Measurements from ENCODE around the gene SUPT3H.

Gene SUPT3H

DNA sequence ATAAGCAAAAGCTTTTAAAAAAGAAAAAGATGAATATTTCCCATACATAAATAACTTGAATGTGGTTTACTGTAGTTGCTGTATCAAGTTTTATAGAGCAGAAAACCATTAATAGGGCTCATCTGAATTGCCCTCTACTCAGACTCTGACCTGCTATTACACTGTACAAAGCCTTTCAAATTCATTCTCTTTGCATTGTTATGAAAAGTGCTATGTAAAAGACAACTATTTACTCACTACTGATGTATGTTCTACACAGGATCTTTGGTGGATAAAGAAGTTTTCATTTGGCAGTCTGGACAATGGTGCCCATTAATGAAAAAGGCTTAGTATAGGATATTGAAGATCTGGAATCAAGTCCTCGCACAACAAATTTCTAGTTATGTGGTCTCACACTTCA, 248.7 kb downstream of the SUPT3H start:
- no peak for DNase-seq (ENCODE audit: low read depth in 4 of 4, low spot score in 1 of 4)

DNA sequence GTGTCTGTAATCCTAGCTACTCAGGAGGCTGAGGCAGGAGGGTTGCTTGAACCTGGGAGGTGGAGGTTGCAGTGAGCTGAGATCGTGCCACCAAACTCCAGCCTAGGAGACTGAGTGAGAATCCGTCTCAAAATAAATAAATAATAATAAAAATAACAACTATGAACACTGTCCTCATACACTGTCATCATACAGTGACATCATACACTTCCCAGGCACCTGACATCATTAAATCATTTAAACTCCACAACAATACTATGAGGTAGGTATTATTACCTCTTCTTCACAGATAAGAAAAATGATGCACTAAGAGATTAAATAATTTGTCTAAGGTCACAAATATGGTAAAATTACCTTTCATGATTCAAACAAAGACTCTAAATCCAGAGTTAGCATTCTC, 250.5 kb downstream of the SUPT3H start:
- DNase-seq (ENCODE audit: low read depth in 4 of 4, low spot score in 1 of 4), result no peak

DNA sequence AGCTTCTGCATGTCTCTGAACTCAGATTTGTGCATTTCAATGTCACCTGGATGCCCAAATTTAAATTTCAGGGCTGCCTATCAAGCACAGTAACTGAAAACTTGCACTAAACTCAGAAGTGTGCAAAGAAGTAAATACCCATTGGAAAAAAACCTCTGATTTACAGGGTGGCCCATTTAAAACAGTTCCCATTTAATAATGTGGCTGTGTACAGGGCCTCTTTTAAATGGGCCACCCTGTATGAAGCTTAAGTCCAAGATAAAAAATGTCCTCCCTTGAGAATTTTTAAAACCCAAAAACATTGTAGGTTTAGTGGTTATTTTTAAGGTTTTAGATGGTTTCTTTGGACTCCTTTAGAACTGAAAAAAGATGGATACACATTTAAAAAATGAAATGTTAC, 251.7 kb downstream of the SUPT3H start:
- no peak for DNase-seq (ENCODE audit: low read depth in 4 of 4, low spot score in 1 of 4)

DNA sequence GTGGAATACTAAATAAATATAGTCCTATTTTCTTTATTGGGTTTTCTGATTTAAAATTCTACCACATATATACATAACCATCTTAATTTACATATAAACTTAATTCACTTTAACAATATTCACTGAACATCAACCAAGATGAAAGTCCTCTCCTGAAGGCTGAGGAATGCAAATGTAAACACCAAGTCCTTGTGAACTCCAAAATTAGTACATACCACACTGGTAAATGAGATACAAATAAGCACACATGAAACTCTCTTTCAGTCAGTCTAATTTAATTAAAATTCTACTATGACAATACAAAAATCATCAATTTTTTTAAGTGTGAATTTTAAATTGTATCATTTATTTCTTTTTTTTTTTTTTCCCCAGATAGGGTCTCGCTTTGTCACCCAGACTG, 254.7 kb downstream of the SUPT3H start:
- no peak for DNase-seq (ENCODE audit: low read depth in 4 of 4, low spot score in 1 of 4)

DNA sequence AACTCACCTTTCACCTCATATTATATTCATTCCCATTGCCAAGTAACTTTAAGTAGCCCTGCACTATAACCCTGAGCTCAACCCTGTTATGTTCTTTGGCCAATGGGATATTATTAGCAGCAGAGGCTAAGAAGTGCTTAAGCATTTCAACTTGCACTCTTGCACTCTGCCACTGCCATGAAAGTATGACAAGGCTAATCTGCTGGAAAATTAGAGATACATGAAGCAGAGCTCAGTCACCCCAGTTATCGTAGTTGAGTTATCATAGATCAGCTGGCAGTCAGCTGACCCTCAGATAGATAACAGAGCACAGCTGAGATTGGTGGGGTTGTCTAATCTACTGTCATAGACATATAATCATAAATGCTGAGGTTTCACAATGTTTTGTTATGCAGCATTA, 259.0 kb downstream of the SUPT3H start:
- no peak for DNase-seq (ENCODE audit: low read depth in 4 of 4, low spot score in 1 of 4)

DNA sequence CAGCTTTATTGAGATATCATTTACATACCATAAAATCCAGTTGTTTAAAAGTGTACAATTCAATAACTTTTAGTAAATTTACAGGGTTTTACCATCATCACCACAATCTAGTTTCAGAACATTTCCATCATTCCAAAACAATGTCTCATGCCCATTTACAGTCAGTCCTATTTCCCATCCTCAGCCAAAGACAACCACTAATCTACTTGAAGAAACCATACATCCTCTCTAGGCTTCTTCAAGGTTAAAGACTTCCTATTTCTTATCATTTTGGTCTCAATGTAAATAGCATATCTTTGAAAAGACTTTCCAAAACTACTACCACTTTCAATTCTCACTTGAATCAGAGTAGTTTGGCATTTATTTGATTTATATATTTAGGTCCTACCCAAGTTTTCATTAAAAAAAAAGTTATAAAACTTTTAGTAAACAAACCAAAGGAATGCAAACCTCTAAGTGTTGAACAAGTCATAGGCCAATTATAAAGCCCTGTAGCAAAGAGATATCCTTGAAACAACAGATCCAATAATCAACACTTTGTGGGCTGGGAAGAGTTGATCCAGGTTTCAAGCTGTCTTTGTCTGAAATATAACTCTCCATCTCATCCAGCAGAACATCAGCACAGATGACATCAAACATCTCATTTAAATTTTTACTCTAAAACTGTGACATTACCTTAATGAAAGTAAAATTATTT, 260.9 kb downstream of the SUPT3H start:
- DNase-seq (ENCODE audit: low read depth in 4 of 4, low spot score in 1 of 4), result no peak

DNA sequence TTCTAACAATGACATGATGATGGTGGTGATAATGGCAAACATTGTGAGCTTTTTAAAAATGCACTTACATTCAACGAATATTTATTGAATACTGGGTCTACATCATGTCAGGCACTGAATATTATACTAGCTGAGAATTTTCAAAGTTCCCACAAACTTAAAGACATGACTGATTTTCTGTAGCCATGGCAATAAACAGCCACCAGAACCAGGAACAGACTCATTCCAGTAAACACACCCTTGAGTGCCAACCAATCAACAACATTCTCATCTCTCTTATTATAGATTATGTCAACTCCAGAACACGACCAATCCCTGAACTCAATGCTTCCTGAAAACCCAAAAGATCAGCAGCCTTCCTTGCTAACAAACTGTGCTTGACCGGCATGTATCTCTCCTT, 262.0 kb downstream of the SUPT3H start:
- no peak for DNase-seq (ENCODE audit: low read depth in 4 of 4, low spot score in 1 of 4)

DNA sequence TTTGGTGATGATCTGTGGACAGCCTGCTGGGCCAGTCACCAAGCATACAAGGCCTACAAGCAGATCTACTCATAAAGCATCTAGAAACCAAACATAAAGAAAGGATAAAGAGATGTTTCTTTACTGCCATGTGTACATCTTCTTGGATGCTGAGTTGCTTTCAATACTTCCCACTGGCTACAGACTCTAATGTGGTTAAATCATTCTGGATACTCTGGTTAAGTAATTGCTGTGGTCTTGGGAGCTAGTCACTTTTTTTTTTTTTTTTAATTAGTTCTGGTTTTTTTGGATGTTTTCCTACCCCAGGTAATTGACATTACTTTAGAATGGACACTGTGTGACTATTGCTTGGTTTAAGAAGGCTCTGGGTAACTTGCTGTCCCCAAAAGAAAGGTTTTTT, 265.0 kb downstream of the SUPT3H start:
- DNase-seq (ENCODE audit: low read depth in 4 of 4, low spot score in 1 of 4), result no peak

DNA sequence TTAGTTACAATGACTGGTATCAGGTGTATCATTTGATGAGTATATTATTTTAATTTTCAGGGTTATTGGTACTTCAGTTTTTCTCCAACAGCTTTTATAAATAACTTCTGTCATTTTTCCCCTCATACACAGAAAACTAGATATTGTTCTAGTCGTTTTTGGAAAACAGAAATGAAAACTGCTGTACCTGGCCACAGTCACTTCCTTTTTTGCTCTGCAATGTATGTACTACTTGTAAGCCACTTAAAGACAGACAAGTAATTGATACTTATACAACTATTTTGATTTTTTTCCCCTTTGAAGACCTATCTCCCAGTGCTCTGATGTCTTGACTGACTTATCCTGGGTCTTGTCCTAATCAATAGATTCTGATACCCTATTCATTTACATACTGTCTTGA, 268.2 kb downstream of the SUPT3H start:
- DNase-seq (ENCODE audit: low read depth in 4 of 4, low spot score in 1 of 4), result no peak

DNA sequence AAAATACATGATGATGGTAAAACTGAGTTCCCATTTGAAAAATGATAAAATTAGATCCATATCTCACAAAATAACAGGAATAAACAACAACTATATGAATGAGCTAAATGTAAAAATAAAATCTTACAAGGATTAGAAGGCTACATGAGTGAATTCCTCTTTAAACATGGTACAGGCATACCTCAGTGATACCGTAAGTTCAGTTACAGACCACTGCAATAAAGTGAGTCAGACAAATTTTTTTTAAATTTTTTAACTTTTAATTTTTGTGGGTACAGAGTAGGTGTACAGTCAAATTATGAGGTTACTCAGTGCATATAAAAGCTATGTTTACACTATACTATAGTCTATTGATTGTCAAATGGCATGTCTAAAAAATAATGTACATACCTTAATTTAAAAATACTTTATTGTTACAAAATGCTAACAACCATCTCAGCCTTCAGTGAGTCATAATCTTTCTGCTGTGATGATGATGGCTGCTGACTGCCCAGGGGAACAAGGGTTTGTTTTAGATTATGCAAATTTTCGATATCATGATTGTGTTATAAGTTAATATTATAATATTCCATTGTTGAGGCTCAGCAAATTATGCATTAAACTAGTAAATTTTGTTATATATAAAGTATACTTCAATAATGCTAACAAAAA, 272.4 kb downstream of the SUPT3H start:
- no peak for DNase-seq (ENCODE audit: low read depth in 4 of 4, low spot score in 1 of 4)

DNA sequence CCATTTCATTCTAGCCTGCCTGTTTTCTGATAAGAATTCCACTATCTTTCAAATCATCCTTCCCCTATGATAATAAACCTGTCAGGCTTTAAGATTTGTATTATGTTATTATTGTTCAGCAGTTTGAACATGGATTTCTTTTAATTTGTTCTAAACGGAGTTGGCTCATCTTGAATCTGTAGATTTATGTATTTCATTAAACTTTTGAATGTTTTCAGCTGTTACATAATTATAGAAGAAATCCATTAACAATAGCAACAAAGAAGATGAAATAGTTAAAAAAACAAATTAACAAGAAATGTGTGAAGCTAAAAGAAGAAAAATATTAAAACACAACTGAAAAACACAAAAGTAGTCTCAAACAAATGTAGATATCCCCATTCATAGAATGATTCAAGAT, 273.3 kb downstream of the SUPT3H start:
- DNase-seq (ENCODE audit: low read depth in 4 of 4, low spot score in 1 of 4), result no peak

DNA sequence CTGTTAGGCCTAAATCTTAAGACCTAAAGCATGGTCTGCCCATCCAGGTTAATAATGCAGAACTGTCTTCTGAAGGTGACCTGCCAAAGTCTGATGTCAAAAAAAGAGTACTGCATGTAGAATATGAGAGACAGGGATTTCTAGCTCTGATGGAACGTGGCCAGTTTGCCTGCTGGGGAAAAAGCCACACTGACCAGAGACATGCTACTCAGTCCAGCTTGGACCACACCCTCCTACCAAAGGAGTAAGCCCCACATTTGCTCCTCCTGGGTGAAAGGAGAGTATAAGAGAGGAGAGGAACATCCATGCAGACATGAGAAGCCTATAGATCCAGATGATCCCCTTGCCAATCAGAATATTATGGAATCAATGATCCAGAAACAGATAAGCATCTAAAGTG, 279.5 kb downstream of the SUPT3H start:
- DNase-seq (ENCODE audit: low read depth in 4 of 4, low spot score in 1 of 4), result no peak

DNA sequence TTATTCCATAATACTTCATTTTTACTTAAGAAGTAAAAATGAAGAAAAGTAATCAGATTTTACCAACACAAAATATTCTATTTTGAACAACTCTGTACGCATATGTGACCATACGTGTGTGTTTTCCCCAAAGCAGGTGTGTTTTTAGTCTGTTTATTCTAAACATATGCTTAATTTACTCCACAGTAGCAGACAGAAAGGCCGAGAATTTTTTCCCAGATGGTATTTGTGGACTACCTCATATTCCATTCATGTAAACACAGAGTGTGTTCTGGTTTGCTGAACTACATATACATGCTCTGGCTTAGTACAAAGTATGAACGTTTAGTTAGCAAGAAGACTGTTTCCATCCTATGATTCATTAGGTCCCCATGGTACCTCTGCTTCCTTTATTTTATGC, 282.9 kb downstream of the SUPT3H start:
- DNase-seq (ENCODE audit: low read depth in 4 of 4, low spot score in 1 of 4), result no peak

DNA sequence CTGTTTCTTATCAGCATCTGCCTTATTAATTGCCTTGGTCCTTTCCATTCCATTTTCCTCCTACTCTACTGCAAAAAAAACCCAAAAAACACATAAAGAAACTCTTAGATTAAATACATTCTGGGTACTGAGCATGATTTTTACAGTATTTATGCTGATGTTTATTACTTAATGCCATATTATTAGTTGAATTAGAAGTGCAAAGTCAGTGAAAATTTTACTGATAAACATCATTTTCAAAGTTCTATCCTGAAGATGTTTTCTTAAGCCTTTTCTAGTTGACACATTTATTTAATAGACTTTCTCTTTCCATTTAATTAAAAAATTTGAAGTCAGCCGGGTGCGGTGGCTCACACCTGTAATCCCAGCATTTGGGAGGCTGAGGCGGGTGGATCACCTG, 285.6 kb downstream of the SUPT3H start:
- DNase-seq (ENCODE audit: low read depth in 4 of 4, low spot score in 1 of 4), result no peak

DNA sequence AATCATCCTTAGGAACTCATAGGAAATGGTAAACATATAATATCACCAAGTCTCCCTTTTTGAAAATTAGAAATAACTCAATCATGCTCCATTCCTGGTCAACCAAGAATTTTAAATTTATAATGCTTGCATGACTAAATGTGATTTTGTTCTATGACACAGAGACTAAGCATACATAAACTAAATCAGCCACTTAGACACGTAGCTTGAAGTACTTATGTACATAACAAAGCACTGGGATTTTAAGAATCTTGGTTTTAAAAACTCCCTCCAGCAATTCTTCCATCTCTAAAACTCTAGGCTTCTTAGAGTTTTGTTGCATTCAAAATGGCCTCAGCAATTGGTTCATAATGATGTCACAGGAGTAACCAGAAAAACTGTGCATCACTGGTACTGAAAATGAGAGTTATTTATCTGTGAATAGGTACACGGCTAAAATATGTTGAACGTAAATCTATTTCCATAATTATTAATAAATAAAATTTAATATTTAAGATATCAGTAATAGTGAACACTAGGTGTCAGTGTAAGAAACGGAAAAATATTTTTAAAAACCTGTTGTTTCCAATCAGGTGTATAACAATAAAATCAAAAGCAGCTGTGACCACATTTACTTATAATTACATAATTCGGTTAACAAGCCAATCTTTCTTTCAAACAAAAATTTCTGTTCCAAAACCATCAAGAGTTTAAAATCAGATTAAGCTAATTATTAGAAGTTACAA, 291.2 kb downstream of the SUPT3H start:
- no peak for DNase-seq (ENCODE audit: low read depth in 4 of 4, low spot score in 1 of 4)

DNA sequence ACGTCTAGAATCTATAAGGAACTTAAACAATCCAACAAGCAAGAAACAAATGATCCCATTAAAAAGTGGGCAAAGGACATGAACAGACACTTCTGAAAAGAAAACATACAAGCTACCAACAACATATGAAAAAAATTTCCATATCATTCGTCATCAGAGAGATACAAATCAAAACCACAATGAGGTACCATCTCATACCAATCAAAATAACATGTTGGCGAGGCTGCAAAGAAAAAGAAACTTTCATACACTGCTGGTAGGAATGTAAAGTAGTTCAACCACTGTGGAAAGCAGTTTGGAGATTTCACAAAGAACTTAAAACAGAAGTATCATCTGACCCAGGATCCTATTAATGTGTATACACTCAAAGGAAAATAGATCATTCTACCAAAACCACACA, 293.5 kb downstream of the SUPT3H start:
- DNase-seq (ENCODE audit: low read depth in 4 of 4, low spot score in 1 of 4), result no peak

DNA sequence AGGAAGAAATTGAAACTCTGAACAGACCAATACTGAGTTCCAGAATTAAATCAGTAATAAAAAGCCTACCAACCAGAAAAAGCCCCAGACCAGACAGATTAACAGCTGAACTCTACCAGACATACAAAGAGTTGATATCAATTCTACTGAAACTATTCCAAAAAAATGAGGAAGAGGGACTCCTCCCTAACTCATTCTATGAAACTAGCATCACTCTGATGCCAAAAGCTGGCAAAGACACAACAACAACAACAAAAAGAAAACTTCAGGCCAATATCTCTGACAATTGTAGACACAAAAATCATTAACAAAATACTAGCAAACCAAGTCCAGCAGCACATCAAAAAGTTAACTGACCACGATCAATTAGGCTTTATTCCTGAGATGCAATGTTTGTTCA, 295.6 kb downstream of the SUPT3H start:
- no peak for DNase-seq (ENCODE audit: low read depth in 4 of 4, low spot score in 1 of 4)

DNA sequence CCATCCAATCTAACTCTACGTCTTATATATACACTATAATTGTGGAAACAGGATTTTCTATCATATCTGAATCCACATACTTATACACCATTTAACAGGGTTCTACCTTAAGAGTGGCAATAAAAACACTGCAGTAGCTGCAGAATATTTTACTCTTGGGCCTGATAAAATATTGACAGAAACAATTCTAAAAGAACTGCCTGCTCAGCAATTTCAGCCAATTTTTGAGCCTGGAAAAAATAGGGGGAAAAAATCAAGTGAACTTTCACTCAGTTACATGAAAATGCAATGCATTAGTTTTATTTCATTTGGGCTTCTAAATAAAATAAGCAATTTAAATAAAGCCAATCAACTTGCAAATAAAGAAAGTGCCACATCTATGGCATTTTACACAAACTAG, 296.1 kb downstream of the SUPT3H start:
- DNase-seq (ENCODE audit: low read depth in 4 of 4, low spot score in 1 of 4), result no peak

DNA sequence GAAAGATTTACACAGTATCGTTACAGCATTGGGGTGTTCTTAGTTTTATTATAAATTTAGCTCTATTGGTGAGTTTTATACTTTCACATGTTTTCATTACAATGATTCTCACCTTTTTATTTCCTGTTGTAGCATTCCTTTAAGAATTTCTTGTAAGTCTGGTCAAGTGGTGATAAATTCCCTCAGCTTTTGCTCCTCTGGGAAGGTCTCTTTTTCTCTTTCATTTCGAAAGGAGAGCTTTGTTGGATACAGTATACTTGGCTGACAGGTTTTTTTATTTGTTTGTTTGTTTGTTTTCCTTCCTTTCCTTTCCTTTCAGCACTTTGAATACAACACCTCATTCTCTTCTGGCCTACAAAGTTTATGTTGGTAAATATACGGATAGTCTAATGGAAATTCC, 299.3 kb downstream of the SUPT3H start:
- no peak for DNase-seq (ENCODE audit: low read depth in 4 of 4, low spot score in 1 of 4)

DNA sequence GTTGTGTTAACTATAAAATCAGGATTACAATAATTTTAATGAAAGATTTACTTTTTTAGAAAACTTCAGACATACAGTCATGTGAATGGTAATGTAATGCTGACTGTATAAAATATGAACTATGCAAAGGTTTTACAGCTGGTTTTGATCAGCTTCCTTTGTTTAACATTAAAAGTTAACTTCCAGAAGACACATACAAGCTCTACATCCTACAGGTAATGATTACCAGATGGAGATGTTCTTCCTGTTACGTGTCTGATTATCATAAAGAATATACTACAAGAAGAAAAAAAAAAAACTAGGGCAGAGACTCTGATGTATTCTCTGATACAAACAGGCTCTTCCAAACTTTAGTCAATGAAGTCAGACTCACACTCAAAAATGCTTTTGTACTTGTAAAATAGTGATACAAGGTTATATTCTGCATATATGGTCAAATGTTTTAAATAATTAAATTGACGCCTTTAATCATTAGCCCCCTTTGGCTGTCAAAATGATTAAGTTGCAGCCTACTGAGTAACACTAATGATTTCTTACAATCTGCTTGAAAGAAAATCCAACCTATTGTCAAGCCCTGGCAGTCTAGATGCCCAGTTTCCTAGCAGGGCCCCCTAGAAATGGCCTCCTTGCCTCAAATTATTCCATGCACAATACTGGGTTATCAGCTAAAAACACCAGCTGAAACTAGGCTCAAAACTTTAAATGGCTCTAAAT, 301.4 kb downstream of the SUPT3H start:
- no peak for DNase-seq (ENCODE audit: low read depth in 4 of 4, low spot score in 1 of 4)

DNA sequence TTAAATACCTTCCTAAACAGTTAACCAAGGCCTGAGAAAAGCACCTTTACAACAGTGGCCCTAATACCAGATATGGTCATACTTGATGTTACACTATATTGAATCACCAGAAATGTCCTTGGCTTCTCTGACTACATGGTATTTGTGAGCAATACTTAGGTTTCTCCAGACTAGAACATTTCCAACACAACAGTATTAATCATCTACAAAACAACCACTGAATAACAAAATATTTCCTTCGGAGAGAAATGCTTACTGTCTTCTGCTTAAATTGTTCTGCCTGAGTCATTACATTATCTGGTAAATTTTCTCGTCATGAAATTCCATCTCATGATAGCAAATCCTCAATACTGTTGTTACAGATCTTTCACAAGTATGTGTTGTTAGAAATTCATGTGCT, 302.5 kb downstream of the SUPT3H start:
- no peak for DNase-seq (ENCODE audit: low read depth in 4 of 4, low spot score in 1 of 4)

DNA sequence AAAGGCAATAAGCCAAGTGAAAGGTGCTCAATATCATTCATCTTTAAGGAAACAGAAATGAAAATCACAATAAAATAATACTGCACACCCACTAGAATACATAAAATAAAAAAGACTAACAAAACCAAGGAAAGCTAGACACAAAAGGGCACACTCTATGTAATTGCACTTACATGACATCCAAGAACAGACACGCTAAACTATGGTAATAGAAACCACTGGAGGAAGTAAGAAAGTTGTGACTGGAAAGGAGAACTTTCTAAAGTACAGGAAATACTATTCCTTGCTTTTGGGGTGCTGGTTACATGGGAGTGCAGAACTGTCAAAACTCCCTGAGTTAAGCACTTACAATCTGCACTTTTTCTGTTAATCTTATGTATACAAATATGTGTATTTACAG, 303.3 kb downstream of the SUPT3H start:
- no peak for DNase-seq (ENCODE audit: low read depth in 4 of 4, low spot score in 1 of 4)
